Mesothelial cell of epicardium (in vitro differentiated cells): Measurements from ENCODE around the gene ENTR1. TPM values are rescaled to one million over a fixed set of nuclear protein-coding genes. Genes with fewer than 3 reads are reported as not detected.

Experiments used
- DNase-seq, 2 experiments: peaks; one replicate each; pipeline ENCODE4 v3.0.0; 2021; ENCODE audit warnings: low spot score in 2 of 2; ENCODE audit not compliant: unreplicated experiment in 2 of 2
- H3K27ac Mint-ChIP-seq: 2 replicates; pipeline ENCODE4 v1.8.0; 2021; ENCODE audit warnings: mixed read lengths
- H3K27me3 Mint-ChIP-seq: 2 replicates; pipeline ENCODE4 v1.8.0; 2021; ENCODE audit warnings: low read depth, mixed read lengths
- H3K36me3 Mint-ChIP-seq: 2 replicates; pipeline ENCODE4 v1.8.0; 2021; ENCODE audit warnings: mixed read lengths
- H3K4me1 Mint-ChIP-seq: 2 replicates; pipeline ENCODE4 v1.8.0; 2021; ENCODE audit warnings: mixed read lengths
- H3K4me3 Mint-ChIP-seq: 2 replicates; pipeline ENCODE4 v1.8.0; 2021; ENCODE audit warnings: mild to moderate bottlenecking, moderate library complexity, mixed read lengths
- H3K9me3 Mint-ChIP-seq: 2 replicates; pipeline ENCODE4 v1.8.0; 2021; ENCODE audit warnings: mixed read lengths
- total RNA-seq: library from RNA; stranded (reverse); gene quantifications from 3 replicates; pipeline ENCODE4 v1.2.1, GENCODE V29; 2021
- TF ChIP-seq, protein P1 (sequence below): fragments of 200-600 bp; sonication (generic); IDR thresholded peaks from one replicate; pipeline ENCODE4 v1.5.0; 2021; ENCODE audit warnings: antibody characterized with exemption; ENCODE audit not compliant: unreplicated experiment

The ENTR1 gene
- total RNA-seq, 1 donor from 2014 or later: 67.3 TPM

DNA sequence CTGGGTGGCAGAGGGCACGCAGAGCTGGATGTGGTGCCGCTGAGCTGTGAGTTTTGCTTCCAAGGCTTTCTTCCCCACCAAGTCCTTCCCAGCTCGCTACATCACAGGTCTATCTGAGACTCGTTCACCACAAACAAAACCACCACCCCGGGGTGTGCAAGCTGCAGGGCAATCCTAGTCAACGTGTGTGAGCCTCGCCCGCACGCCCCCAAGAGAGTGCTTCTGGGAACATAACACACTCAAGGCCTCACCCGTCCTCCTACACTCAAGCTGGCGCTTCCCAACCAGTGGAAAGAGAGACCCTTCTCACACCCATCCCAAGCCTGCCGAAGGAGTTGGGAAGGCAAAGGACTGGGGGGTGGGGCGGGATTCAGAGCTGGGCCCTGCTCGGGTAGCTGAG lies 21.0 kb downstream of the ENTR1 start:
- Mint-ChIP-seq H3K4me3 (no peak overlapping the region), H3K4me1 (no peaks in the 10 kb centered on the region), H3K36me3 (peaks cover 40% of the 10 kb centered on the region), H3K9me3 (no peaks in the 10 kb centered on the region), H3K27ac (no peak overlapping the region), H3K27me3 (no peaks in the 10 kb centered on the region)
- TF ChIP-seq, protein P1, sequence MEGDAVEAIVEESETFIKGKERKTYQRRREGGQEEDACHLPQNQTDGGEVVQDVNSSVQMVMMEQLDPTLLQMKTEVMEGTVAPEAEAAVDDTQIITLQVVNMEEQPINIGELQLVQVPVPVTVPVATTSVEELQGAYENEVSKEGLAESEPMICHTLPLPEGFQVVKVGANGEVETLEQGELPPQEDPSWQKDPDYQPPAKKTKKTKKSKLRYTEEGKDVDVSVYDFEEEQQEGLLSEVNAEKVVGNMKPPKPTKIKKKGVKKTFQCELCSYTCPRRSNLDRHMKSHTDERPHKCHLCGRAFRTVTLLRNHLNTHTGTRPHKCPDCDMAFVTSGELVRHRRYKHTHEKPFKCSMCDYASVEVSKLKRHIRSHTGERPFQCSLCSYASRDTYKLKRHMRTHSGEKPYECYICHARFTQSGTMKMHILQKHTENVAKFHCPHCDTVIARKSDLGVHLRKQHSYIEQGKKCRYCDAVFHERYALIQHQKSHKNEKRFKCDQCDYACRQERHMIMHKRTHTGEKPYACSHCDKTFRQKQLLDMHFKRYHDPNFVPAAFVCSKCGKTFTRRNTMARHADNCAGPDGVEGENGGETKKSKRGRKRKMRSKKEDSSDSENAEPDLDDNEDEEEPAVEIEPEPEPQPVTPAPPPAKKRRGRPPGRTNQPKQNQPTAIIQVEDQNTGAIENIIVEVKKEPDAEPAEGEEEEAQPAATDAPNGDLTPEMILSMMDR: no peak
- no peak for DNase-seq

DNA sequence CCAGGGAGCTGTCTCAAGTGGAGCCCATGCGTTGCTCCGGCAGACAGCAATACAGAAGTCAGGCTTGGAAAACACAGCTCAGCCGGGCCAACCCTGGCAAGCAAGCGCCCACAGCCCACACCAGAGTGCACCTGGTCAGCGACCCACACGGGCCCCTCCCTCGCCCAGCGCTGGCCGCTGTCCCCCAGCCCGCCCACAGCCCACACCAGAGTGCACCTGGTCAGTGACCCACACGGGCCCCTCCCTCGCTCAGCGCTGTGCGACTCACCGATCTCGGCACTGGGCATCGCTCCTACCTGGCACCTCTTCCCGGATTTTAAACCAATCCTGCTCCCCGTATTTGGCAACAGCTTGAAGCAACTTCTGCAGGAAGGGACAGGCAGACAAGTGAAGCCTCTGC lies 23.2 kb downstream of the ENTR1 start:
- H3K36me3 Mint-ChIP-seq: peaks cover 42% of the 10 kb centered on the region
- H3K4me1 Mint-ChIP-seq: no peaks in the 10 kb centered on the region
- no peak overlapping the region for H3K27ac Mint-ChIP-seq
- H3K27me3 Mint-ChIP-seq: no peaks in the 10 kb centered on the region
- TF ChIP-seq, protein P1: no peak
- DNase-seq: no peak
- no peak overlapping the region for H3K4me3 Mint-ChIP-seq
- H3K9me3 Mint-ChIP-seq: no peaks in the 10 kb centered on the region

DNA sequence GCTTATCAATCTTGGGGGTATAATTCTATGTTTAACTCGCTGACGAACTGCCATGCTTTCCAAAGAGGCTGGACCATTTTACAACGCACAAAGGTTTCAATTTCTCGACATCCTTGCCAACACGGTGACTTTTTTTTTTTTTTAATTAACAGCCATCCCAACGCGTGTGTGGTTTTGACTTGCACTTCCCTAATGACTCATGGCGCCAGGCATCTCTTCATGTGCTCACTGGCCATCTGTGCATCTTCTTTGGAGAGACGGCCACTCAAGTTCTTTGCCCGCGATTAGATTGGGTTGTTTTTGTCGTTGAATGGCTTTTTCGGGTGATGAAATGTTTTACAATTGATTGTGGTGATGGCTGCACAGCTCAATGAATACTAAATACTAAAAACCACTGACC lies 24.4 kb downstream of the ENTR1 start:
- no peak overlapping the region for H3K4me3 Mint-ChIP-seq
- H3K4me1 Mint-ChIP-seq: no peaks in the 10 kb centered on the region
- TF ChIP-seq, protein P1: no peak
- H3K27ac Mint-ChIP-seq: no peak overlapping the region
- no peaks in the 10 kb centered on the region for H3K9me3 Mint-ChIP-seq
- no peaks in the 10 kb centered on the region for H3K27me3 Mint-ChIP-seq
- H3K36me3 Mint-ChIP-seq: peaks cover 33% of the 10 kb centered on the region
- DNase-seq: no peak

DNA sequence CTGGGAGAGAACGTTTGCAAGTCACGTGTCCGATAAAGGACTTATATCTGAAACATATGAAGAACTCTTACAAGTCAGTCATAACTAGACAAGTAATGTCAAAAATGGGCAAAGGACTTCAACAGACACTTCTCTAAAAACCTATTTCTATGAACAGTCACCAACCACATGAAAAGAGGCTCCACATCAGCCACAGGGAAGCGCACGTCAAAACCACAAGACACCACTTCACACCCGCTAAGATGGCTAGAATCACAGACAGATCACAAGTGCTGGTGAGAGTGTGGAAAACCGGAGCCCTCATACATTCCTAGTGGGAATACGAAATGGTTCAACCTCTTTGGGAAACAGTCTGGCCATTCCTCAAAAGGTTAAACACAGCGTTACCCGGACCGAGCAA lies 25.4 kb downstream of the ENTR1 start:
- Mint-ChIP-seq H3K27ac (no peak overlapping the region), H3K9me3 (no peaks in the 10 kb centered on the region), H3K27me3 (no peaks in the 10 kb centered on the region), H3K4me3 (no peak overlapping the region), H3K36me3 (peaks cover 33% of the 10 kb centered on the region), H3K4me1 (no peaks in the 10 kb centered on the region)
- TF ChIP-seq, protein P1: no peak
- DNase-seq: no peak

DNA sequence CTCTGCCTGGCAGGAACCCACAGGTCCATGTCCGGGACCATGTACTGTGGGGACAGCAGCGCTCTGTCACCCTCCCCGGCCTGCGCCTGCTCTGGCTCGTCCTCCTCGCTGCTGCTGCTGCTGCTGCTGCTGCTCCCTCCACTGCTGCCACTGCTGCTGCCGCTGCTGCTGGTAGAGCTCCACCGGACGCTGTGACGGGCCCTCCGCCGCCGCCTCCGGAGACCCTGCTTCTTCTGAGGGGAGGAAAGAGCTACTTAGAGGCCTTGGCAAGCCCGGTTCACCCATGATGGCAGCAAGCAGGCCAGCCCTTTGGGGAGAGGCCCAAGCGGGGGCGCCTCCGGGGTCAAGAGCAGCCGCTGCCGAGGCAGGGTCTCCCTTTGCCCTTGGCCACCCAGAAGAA lies 27.0 kb downstream of the ENTR1 start:
- H3K4me3 Mint-ChIP-seq: no peak overlapping the region
- no peaks in the 10 kb centered on the region for H3K4me1 Mint-ChIP-seq
- no peaks in the 10 kb centered on the region for H3K9me3 Mint-ChIP-seq
- H3K27me3 Mint-ChIP-seq: no peaks in the 10 kb centered on the region
- DNase-seq: no peak
- H3K36me3 Mint-ChIP-seq: peaks cover 28% of the 10 kb centered on the region
- TF ChIP-seq, protein P1: no peak
- no peak overlapping the region for H3K27ac Mint-ChIP-seq

DNA sequence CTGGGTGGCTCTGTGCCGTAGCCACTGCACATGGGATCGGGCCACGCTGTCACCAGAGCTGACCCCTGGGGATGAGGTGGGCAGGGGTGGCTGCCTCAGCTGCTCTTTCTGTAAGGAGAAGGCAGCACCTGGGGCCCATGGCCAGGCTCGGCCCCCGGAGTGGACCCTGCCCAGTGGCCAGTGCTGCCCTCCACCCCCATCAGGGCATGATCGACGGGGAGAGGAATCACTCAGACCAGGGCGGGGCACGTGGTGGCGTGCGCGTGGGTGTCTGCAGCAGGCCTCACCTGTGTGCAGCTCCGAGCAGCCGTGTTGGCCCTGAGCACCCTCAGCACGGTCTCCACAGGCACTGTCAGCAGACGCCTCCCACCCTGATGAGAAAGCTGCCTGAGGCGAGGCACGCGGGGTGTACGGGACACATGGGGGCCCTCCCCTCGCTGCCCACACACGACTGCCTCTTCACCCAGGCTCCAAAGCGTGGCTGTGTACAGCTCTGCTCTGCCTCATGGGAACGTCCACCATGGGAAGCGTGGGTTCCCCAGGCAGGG lies 28.4 kb downstream of the ENTR1 start:
- Mint-ChIP-seq H3K27ac (no peak overlapping the region), H3K36me3 (peaks cover 20% of the 10 kb centered on the region), H3K4me1 (no peaks in the 10 kb centered on the region), H3K4me3 (no peak overlapping the region), H3K9me3 (no peaks in the 10 kb centered on the region), H3K27me3 (no peaks in the 10 kb centered on the region)
- TF ChIP-seq, protein P1: no peak
- DNase-seq: no peak
